ENCODE data around the gene RNF168.

GRCh38 chr3:196506687-196507086 lies 3.1 kb upstream of the RNF168 start:
- TF ChIP-seq KLF9 (tag by site-specific recombination; IDR thresholded peaks at IDR 0.05; ENCODE audit: low read depth), result no peak
- TF ChIP-seq CTCF (tag by site-specific recombination; IDR thresholded peaks at IDR 0.05), result no peak
- TF ChIP-seq ZNF654 (tag by site-specific recombination; IDR thresholded peaks at IDR 0.05; ENCODE audit: low read depth), result no peak
- TF ChIP-seq ZBTB7A (tag by site-specific recombination; IDR thresholded peaks at IDR 0.05; ENCODE audit: low read depth), result no peak

Measured in HEK293 (cell line).